B cell (primary cell): ENCODE data around the gene TCERG1L. TPM values are rescaled to one million over a fixed set of nuclear protein-coding genes. Genes with fewer than 3 reads are reported as not detected.

Experiments
- ATAC-seq: fragments of 200-7000 bp; cut with Tn5 transposase; one replicate; pipeline ENCODE4 v1.10.0; 2021; ENCODE audit warnings: low read depth, mild to moderate bottlenecking, moderate number of reproducible peaks, moderate library complexity
- CTCF ChIA-PET: fragments of 350-600 bp; sonication (Branson Sonifier 250); formaldehyde crosslinking; loops from one replicate; lab custom pipeline; 2021; ENCODE audit warnings: antibody characterized with exemption, inconsistent platforms; lab: Charles Lee
- POLR2A ChIA-PET: fragments of 350-600 bp; sonication (Branson Sonifier 250); formaldehyde crosslinking; loops from one replicate; lab custom pipeline; 2021; ENCODE audit warnings: antibody characterized with exemption; lab: Charles Lee
- DNase-seq: peaks from one replicate; pipeline ENCODE4 v3.0.0; 2013
- H2AFZ ChIP-seq: 2 replicates; pipeline ENCODE4 v1.6.1; 2012; ENCODE audit warnings: mild to moderate bottlenecking, low read depth, low read length; ENCODE audit not compliant: insufficient read depth, poor library complexity, severe bottlenecking
- H3K27ac ChIP-seq, 2 donors: 1 replicate in 1 of 2; 2 replicates in 1 of 2; pipeline ENCODE4 v1.5.1; 2012 to 2013; ENCODE audit warnings: low read length in 2 of 2, mild to moderate bottlenecking in 2 of 2, moderate library complexity in 1 of 2
- H3K27me3 ChIP-seq, 4 experiments: fragments of 200-600 bp in 1 of 4; sonication (generic) in 1 of 4; replicated peaks in 1 of 4; 1 replicate in 2 of 4; 2 replicates in 2 of 4; pipeline versions ENCODE4 v1.6.1 to v1.7.0; 2013 to 2016; ENCODE audit warnings: low read length in 3 of 4, mild to moderate bottlenecking in 2 of 4, mixed read lengths in 1 of 4, moderate library complexity in 1 of 4; ENCODE audit not compliant: insufficient read depth in 4 of 4, control insufficient read depth in 3 of 4; ENCODE audit errors: control extremely low read depth in 1 of 4
- H3K36me3 ChIP-seq, 2 experiments: replicated peaks in 1 of 2; 1 replicate in 1 of 2; 2 replicates in 1 of 2; pipeline versions ENCODE4 v1.6.1 to v1.7.1; 2013; ENCODE audit warnings: low read length in 1 of 2; ENCODE audit not compliant: insufficient read depth in 2 of 2, control insufficient read depth in 1 of 2; ENCODE audit errors: control extremely low read depth in 1 of 2, extremely low read depth in 1 of 2
- H3K4me1 ChIP-seq, 2 donors: fragments of 200-600 bp in 1 of 2; sonication (generic) in 1 of 2; 1 replicate in 1 of 2; 2 replicates in 1 of 2; pipeline versions ENCODE4 v1.5.1 to v1.6.1; 2013 to 2017; ENCODE audit warnings: low read length in 2 of 2; ENCODE audit not compliant: control insufficient read depth in 2 of 2, insufficient read depth in 2 of 2
- H3K4me2 ChIP-seq: replicated peaks from 2 replicates; pipeline ENCODE3; 2012; ENCODE audit warnings: mild to moderate bottlenecking, low read depth, low read length; ENCODE audit not compliant: poor library complexity, severe bottlenecking
- H3K4me3 ChIP-seq, 5 experiments: fragments of 200-600 bp in 1 of 5; sonication (generic) in 1 of 5; 1 replicate in 3 of 5; 2 replicates in 2 of 5; pipeline versions ENCODE4 v1.5.1 to v1.7.0; 2011 to 2016; ENCODE audit warnings: low read length in 4 of 5, mild to moderate bottlenecking in 4 of 5, low read depth in 2 of 5, control low read depth in 1 of 5, moderate library complexity in 1 of 5; ENCODE audit not compliant: insufficient read depth in 1 of 5; ENCODE audit errors: control extremely low read depth in 1 of 5, extremely low read depth in 1 of 5
- H3K79me2 ChIP-seq: fragments of 200-600 bp; sonication (generic); one replicate; pipeline ENCODE4 v1.6.0; 2016; ENCODE audit warnings: low read length; ENCODE audit not compliant: control insufficient read depth, insufficient read depth
- H3K9ac ChIP-seq: fragments of 200-600 bp; sonication (generic); 2 replicates; pipeline ENCODE4 v1.6.1; 2017; ENCODE audit warnings: mild to moderate bottlenecking, low read length, moderate library complexity
- H3K9me3 ChIP-seq, 3 donors: one replicate each; pipeline versions ENCODE4 v1.6.1 to v1.7.1; 2013; ENCODE audit warnings: low read length in 2 of 3; ENCODE audit not compliant: control insufficient read depth in 2 of 3, insufficient read depth in 1 of 3; ENCODE audit errors: control extremely low read depth in 1 of 3
- H4K20me1 ChIP-seq: 2 replicates; pipeline ENCODE4 v1.6.0; 2012; ENCODE audit warnings: mild to moderate bottlenecking, low read length; ENCODE audit not compliant: insufficient read depth, control insufficient read depth, poor library complexity, severe bottlenecking
- H3K27ac Mint-ChIP-seq: one replicate; pipeline ENCODE4 v1.8.0; 2021; ENCODE audit warnings: mixed read lengths
- H3K27me3 Mint-ChIP-seq: one replicate; pipeline ENCODE4 v1.8.0; 2021; ENCODE audit warnings: mixed read lengths
- H3K4me1 Mint-ChIP-seq: one replicate; pipeline ENCODE4 v1.8.0; 2021; ENCODE audit warnings: mixed read lengths
- H3K4me3 Mint-ChIP-seq: one replicate; pipeline ENCODE4 v1.8.0; 2021; ENCODE audit warnings: mixed read lengths
- H3K9me3 Mint-ChIP-seq: one replicate; pipeline ENCODE4 v1.8.0; 2022; ENCODE audit warnings: mixed read lengths; ENCODE audit not compliant: insufficient read depth
- CTCF ChIP-seq: fragments of 200-600 bp; IDR thresholded peaks from one replicate; pipeline ENCODE4 v1.8.0; 2022; ENCODE audit warnings: antibody characterized with exemption, mild to moderate bottlenecking
- EZH2 ChIP-seq: IDR thresholded peaks from 2 replicates; pipeline ENCODE4 v1.6.1; 2012; ENCODE audit warnings: borderline replicate concordance, low read depth, mild to moderate bottlenecking, moderate library complexity, low read length; ENCODE audit not compliant: insufficient read depth, poor library complexity, severe bottlenecking
- WGBS: methylation state at CpG from one replicate; pipeline ENCODE4 v1.1.5; 2013; ENCODE audit warnings: missing lambda C conversion rate; ENCODE audit not compliant: insufficient coverage; 5-methylcytosine and 5-hydroxymethylcytosine counted together
- intact Hi-C: fragments of 100-400 bp; cut with micrococcal nuclease; formaldehyde crosslinking; loops from one replicate; pipeline ENCODE4 v1.10.0; 2022
- polyA plus RNA-seq: library from polyadenylated mRNA; depleted of rRNA; stranded (reverse); fragments of >200 nt; gene quantifications from 2 replicates; pipeline ENCODE4 v1.2.3, GENCODE V29; 2012
- total RNA-seq, 2 donors: library from RNA; stranded (reverse); fragments of 120-200 nt in 1 of 2; gene quantifications; 1 replicate in 1 of 2; 2 replicates in 1 of 2; pipeline versions ENCODE4 v1.2.3 to v1.2.4, GENCODE V29; 2013 to 2022

The TCERG1L gene
- total and polyA plus RNA-seq, 2 donors (not counting 1 experiment from before 2014, with no cell fraction given) = 0.10 TPM; not detected in 1

GRCh38 chr10:131141207-131141606, 170.3 kb downstream of the TCERG1L start:
- ChIA-PET POLR2A (no interaction called here), CTCF (no interaction called here)
- no peak overlapping the region for H3K9ac ChIP-seq
- H3K36me3 ChIP-seq = no peaks in the 10 kb centered on the region
- no peak overlapping the region for H3K4me3 ChIP-seq
- H2AFZ ChIP-seq = no peak overlapping the region
- 90% methylated on average over 7 of the region's 7 CpGs for WGBS
- intact Hi-C loops = no loop called here
- no peak overlapping the region for H3K27ac Mint-ChIP-seq
- no peak overlapping the region for H3K4me3 Mint-ChIP-seq
- no peaks in the 10 kb centered on the region for H4K20me1 ChIP-seq
- H3K27ac ChIP-seq = no peak overlapping the region
- peaks cover 0 to 28% (median 0%) of the 10 kb centered on the region in 3 donors for H3K9me3 ChIP-seq
- no peaks in the 10 kb centered on the region for H3K27me3 Mint-ChIP-seq
- no peak overlapping the region for H3K4me2 ChIP-seq
- H3K27me3 ChIP-seq = no peaks in the 10 kb centered on the region
- no peaks in the 10 kb centered on the region for H3K4me1 Mint-ChIP-seq
- H3K79me2 ChIP-seq = no peaks in the 10 kb centered on the region
- TF ChIP-seq CTCF = no peak
- TF ChIP-seq EZH2 = no peak
- ATAC-seq = no peak
- no peak for DNase-seq
- no peaks in the 10 kb centered on the region for H3K4me1 ChIP-seq
- H3K9me3 Mint-ChIP-seq = no peaks in the 10 kb centered on the region

- ATAC-seq = no peak
- no peaks in the 10 kb centered on the region for H3K27me3 Mint-ChIP-seq
- CTCF ChIA-PET = no interaction called here
Observed at GRCh38 chr10:131140606-131141005, 170.9 kb downstream of the TCERG1L start.

More at GRCh38 chr10:131140606-131141005, 170.9 kb downstream of the TCERG1L start:
- Histone ChIP-seq H3K4me3 (no peak overlapping the region), H4K20me1 (no peaks in the 10 kb centered on the region), H3K9ac (no peak overlapping the region), H3K79me2 (no peaks in the 10 kb centered on the region), H2AFZ (no peak overlapping the region), H3K4me2 (no peak overlapping the region), H3K4me1 (no peaks in the 10 kb centered on the region), H3K9me3 (peaks cover 0 to 34% (median 0%) of the 10 kb centered on the region in 3 donors), H3K27me3 (no peaks in the 10 kb centered on the region), H3K27ac (no peak overlapping the region), H3K36me3 (no peaks in the 10 kb centered on the region)
- intact Hi-C loops = no loop called here
- Mint-ChIP-seq H3K27ac (no peak overlapping the region), H3K9me3 (no peaks in the 10 kb centered on the region), H3K4me3 (no peak overlapping the region), H3K4me1 (no peaks in the 10 kb centered on the region)
- no peak for TF ChIP-seq EZH2
- no peak for TF ChIP-seq CTCF
- POLR2A ChIA-PET = no interaction called here
- no peak for DNase-seq
- 82% methylated on average over 9 of the region's 9 CpGs for WGBS
